Mucosa of gallbladder (tissue), 1 donor: ENCODE results near the gene CNGA4. TPM values are rescaled to one million over a fixed set of nuclear protein-coding genes. Genes with fewer than 3 reads are reported as not detected.
"Not testable (repeated sequence)": the region's sequence is repeated elsewhere in the genome, so short reads cannot be mapped to it uniquely, and the experiment has no call there.

ENCODE experiments used
- DNase-seq: peaks from one replicate; pipeline ENCODE4 v3.0.0-alpha.2; 2020; ENCODE audit warnings: low spot score
- total RNA-seq: library from RNA; stranded (reverse); gene quantifications from one replicate; pipeline ENCODE4 v1.2.1, GENCODE V29; 2021
- donor health status: DM: no; HTN: no; CAD: no.

Gene CNGA4
- total RNA-seq, 1 donor from 2014 or later, result 0.26 TPM

DNA sequence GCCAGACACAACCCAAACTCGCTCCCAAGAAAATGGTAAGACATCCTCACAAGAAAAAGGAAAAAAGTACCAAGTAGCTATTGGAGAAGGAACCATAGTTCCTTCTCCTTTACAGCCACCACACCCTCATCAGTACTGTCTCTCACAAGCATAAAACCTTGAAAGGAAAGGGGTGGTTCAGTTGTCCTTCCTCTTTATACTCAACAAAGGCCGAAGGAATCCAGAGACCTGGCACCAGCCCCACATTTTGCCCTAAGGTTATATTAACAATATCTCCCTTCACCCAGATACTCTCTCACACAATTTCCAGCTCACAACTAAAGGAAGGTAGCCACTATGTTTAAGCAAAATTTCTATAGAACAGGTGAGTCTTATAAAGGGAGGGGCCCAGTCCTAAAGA lies 13.0 kb upstream of the CNGA4 start:
- no peak for DNase-seq

DNA sequence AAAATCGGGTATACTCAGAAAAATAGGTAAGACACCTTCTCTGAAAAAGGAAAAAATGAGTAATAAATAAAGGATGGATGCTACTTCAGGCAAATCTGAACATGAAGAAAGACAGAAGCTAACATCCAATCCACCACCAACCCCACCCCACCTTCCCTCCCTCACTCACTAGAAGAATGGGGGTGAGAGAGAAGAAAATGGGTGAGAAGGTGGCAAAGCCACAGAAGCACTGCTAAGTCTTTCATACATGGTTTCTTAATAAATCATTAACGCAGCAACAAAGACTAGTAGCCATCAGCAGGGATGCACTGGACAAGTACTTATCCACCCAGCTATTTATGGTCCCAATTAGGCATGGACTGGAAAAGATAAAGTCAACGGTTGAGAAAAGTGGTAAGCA lies 10.4 kb upstream of the CNGA4 start:
- DNase-seq, result no peak

DNA sequence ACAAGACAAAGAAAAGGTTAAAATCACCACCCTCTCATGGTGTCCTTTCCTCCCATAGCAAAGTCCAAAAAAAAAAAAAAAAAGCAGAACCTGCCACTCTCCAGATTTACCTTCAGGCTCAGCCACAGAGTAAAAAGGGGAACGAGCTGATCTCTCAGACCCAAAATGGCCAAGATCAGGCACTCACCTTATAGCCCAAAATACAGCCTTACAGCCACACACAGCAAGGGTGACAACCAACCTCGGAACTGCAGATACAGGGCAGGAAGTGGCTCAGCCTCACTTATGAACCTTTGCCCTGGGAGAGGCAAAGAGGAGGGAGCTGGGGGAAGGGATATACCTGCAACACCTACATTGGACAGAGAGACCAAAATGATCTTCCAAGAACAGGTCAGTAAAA lies 9.0 kb upstream of the CNGA4 start:
- peak; percentile 34 for DNase-seq

DNA sequence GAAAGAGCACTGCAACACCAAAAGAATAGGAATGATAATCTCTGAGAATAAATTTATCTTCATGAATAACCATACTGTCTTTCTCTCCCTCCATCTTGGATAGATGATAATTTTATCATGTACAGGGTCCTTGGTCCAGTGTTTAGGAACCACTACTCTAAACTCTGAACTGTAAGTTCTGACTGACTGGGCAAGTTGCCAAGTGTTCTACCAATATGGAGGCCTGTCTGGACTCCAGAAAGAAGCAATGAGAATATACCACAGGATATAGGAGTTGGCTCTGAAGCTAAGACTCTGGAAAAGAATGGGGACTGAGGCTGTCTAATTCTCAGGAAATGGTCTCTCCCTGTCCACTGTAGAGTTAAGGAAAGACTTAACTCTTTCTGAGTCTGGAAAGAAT lies 6.0 kb upstream of the CNGA4 start:
- no peak for DNase-seq

DNA sequence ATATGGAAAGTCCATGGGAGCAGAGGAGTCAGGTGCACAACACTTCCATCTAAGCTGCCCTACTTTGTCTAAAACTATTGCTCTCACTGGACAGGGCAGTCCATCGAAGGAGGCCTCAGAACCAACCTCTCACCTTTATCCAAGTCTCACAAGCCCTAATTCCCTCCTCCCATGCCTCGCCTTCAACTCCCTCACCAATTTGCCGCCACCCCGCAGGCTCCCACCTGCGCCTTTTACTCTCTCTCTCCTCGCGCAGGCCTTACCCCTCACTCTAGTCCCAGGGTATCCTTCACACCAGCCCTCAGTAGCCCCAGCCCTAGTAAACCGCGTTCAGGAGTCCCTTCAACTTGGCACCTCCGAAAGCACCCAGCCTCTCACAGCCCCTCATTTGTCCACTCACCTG lies 4.9 kb upstream of the CNGA4 start:
- DNase-seq, result no peak

DNA sequence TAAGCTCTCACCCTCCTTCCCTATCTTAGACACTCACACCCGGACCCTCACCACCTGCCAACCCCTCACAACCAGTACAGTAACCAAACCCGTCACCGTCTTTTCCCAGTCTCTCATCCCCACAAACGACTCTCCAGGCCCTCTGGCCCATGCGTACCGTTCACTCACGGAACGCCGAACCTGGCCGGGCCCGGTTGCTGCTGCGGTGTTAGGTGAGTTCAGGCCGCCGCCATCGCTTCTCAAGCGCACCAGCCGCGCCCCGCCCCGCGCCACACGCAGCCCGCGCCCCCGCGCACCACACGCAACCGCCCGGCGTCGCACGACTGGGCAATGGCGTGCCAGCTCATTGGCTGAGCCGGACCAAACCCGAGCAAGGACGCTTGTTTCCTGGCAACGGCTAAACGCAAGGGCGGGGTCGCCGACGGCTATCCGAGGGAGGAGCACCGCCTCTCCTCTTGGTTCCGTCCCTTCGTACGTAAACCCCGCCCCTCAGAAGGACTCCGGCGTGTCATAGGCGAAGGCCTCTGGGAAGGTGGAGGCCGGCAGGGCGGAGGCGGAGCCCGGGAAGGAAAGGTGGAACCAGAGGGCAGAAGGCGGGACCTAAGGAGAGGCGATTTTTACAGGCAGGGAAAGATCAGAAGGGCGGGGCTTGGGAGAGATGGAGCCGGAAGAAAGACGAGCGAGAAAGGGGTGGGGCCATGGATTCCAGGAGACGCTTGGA lies 4.3 kb upstream of the CNGA4 start, which contains the start of gene FHIP1B:
Gene FHIP1B, minus strand, starts transcription at position 250 of the 721 bp plus-strand sequence. CDS start 10,120 bp downstream, outside the sequence.
- peak; percentile 100 for DNase-seq

DNA sequence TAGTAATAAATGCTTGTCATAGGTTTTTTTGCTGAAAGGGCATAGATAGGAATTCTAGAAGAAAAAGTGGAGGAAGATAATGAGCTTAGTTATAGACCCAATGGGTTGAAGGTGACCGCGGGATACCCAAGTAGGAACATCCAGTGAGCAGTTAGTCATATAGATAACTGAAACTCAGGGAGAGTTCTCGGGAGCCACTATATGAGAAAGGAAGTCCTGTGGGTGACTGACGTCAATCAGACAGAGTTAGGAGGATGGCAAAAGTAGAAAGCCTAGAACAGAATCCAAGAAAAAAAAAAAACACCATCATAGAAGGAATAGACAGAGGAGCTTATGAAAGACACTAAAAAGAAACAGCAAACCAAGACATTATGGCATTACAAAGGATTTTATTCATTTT lies 1.6 kb upstream of the CNGA4 start:
- DNase-seq, result no peak

DNA sequence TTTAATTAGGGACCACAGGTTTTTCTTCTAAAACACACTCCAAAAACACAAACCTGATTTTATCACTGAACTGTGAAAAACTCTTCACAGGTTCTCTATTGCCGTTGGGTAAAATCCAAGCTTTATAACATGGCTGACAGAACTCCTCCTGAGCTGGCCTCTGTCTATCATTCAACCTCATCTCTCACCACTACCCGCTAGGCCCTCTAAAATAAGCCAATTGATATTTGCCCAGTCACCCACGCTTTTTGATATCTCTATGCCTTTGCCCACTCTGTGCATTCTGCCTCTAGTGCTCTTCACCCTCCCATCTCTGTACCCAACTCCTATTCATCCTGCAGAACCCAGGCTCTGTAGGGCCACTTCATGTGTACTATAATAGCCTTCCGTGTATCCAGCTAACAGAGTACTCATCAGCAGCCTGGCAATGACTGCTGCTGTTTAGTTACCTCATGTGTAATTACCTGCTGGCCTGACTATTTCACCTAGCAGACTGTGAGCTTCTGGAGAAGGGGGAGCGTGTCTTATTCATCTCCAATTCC lies 1.1 kb upstream of the CNGA4 start:
- DNase-seq, result no peak

DNA sequence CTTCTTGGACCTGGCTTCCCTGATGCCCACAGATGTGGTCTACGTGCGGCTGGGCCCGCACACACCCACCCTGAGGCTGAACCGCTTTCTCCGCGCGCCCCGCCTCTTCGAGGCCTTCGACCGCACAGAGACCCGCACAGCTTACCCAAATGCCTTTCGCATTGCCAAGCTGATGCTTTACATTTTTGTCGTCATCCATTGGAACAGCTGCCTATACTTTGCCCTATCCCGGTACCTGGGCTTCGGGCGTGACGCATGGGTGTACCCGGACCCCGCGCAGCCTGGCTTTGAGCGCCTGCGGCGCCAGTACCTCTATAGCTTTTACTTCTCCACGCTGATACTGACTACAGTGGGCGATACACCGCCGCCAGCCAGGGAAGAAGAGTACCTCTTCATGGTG lies 1.2 kb downstream of the CNGA4 start:
- DNase-seq, result no peak

DNA sequence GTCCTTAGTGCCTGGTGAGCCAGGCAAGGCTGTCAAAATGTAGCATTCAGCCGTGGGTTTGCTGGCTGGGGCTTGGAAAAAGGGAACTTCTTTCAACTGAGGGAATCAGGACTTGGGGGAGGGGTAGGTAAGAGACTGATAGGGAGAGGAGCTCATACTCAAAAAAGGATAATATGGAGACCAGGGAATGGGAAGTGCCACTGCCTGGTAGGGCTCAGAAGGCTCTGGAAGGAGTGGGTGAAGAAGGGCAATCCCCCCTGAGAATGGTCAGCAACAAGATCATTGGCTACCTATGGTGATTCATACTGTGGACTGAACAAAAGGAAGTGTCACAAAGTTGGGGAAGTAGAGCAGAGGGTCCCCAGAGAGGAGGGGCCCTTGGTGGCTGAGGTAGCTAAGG lies 1.9 kb downstream of the CNGA4 start:
- no peak for DNase-seq

DNA sequence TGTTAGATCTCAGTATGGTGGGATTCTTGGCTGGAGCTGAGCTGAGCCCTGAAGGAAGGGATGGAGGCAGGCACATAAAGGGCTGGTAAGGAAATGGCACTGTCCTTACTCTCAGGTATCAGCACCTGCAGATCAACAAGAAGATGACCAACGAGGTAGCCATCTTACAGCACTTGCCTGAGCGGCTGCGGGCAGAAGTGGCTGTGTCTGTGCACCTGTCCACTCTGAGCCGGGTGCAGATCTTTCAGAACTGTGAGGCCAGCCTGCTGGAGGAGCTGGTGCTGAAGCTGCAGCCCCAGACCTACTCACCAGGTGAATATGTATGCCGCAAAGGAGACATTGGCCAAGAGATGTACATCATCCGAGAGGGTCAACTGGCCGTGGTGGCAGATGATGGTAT lies 2.4 kb downstream of the CNGA4 start:
- DNase-seq, result no peak

DNA sequence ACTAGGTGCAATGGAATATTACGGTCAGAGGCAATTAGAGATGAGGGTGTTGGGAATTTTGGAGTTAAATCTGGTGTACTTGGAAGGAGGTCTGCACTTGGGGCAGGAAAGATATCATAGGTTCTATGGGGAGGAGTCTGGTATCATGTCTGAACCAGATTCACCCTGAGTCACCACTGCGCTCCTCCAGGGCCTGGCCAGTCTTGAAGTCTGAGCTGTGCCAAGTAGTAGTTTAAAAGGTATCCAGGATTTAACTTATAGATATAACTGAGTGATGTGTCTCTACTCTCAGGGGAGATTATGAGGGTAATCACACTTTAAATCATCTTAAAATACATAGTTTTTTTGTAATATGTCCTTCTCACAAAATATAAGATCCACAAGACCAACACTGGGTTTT lies 6.6 kb downstream of the CNGA4 start:
- no peak for DNase-seq

DNA sequence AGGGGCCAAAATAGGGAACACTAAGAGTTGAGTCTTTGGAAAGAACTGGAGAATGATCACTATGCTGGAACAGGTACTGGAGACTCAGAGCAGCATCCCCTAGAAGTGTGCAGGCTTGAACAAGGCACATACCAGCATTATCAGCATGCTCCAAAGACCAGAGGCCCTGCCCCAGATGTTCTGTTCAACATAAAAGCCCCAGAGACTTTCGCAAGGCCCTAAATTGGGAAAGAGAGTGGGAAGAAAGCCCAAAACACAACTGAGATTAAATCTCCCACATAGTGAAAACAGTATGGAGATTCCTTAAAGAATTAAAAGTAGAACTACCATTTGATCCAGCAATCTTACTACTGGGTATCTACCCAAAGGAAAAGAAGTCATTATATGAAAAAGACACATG lies 9.4 kb downstream of the CNGA4 start:
- DNase-seq, result no peak

DNA sequence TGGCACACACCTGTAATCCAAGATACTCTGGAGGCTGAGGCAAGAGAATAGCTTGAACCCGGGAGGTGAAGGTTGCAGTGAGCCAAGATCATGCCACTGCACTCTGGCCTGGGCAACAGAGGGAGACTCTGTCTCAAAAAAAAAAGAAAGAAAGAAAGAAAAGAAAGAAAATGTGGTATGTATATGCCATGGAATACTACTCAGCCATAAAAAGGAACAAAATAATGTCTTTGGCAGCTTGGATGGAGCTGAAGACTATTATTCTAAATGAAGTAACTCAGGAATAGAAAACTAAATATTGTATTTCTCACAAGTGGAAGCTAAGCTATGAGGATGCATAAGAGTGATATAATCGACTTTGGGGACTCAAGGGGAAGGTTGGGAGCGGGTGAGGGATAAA lies 10.0 kb downstream of the CNGA4 start:
- DNase-seq, result not testable (repeated sequence)

DNA sequence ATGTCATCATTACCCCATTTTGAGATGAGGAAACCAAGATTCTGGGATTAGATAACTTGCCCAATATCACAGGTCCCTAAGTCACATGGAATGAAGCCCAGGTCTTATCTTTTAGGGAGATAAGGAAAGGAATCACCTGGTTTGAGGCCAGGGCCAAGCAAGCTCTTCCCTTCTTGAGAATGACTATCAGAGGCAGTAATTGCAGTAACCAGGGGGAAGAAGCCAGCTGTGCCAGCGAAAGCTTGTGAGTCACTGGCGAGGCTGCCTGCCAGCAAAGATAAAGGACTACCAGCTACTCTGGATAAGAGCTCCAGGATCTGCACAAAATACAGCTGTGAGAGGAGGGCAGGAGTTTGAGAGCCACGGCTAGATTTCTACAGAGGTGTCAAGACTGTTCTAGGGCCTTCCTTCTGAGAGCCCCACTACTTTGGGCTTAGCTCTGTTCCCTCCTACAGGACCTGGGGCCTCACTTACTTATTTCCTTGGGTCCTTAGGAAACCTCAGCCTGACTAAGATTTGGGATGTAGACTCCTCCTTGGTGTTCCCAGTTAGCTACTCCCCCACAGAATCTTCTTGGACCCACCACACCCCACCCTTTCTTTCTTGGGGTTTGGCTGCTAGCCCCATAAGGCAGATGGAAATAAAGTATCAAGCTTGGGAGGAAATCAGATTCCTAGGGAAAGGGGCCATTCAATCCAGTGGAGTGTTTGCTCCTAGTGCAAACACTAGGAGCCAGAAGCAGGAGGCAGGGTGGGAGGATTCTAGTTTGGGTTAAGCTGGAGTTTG lies 11.1 kb downstream of the CNGA4 start:
- peak; percentile 86 for DNase-seq

DNA sequence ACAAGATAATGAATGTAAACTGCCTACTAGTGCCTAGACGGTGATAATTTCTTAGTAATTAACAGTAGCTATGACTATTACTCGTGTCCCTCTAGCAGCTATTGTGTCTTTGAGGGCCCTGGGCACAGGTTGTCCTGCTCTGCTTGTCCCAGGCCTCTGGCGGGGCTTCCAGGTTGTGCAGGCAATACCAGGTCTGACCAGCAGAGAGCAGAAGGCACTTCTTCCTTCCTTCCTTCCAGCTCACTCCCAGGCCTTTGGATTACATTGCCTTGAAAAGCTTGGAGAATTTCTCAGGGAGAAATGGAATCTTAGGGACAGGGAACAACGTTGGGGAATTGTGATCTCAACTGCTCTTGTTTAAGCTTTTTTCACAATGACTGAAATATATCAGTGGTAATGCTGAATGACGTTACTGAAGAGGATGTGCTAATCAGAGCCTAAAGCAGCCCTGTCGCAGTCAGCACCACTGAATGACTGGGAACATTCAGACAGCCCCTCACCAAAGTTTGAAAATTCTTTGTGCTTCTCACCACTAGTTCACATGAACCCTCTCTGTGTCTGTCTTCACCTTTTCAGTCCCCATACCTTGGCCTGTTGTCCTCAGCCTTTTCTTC lies 12.3 kb downstream of the CNGA4 start:
- peak; percentile 68 for DNase-seq

DNA sequence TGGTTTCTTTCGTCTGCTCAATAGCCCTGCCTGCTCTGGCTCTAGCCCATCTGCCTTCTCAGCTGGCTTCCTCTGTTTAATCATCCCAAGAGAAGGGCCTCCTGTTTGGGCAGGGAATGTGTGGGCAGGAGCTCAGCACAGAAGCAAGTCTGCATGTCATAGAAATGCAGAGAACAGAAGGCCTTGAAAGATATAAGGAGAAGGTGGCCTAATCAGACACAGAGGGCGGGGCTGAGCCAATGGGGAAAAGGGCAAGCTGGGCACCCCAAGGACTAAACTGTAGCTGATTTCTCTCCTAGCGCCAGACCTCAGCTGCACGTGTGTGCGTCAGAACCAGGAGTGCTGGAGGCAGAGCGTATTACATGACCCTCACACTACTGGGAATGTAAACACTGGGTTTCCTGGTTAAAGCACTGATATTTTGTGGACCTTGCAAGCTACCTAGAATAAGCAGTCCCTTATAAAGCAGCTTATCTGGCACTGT lies 13.1 kb downstream of the CNGA4 start:
- DNase-seq, result peak; percentile 27

DNA sequence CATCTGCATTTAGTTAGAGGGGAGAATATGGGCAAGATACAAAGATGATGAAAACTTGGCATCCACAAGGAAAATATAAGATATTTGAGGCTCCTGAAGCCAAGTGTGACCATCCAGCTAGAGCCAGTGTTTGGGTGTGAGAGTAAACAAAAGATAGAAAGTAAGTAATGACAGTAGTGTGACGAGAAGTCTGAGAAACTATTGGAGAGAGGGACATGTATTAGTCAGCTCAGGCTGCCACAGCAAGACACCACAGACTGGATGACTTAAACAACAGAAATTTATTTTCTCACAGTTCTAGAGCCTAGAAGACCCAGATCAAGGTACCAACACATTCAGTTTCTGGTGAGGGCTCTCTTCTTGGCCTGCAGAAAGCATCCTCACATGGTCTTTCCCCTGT lies 14.3 kb downstream of the CNGA4 start:
- no peak for DNase-seq

DNA sequence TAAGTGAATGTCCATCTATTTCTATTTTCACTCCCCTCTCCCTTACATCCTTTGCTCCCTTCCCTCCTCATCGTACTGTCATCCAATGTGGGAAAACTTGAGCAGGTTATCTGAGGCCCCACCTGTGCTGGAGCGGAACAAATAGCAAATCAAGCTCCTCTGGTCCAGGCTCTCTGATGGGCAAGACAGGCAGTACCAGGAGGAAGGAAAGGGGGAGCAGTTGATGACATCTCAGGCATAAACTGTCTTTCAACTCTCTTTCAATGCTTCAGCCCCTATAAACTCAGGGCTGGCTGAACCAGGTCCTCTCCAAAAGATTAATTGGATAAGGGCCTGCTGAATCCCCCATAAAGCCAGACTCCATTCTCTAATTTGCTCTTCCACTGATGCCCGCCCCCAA lies 19.3 kb downstream of the CNGA4 start:
- DNase-seq, result no peak

DNA sequence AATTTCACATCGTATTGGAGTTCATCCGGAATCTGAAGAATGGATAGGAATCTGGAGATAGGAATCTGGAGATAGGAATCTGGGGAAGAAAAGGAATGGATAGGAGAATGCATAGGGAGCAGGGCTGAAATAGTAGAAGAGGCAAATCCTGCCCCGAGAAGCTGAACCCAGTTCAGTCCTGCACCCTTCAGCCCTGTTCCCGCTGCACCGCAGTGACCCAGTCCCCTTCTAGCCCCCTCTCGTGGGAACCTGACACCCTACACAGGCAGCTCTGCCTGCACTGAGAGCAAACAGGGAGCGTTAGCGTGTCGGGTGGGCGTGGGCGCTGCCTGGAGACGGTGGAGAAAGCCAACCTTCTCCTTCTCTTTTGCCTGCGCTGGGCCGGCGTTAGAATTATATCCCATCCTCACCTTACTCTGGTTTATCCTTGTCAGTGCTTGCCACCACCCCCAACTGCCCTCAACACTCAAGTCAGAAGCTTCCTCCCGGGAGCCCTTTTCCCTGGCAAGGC lies 19.7 kb downstream of the CNGA4 start:
- DNase-seq, result no peak

DNA sequence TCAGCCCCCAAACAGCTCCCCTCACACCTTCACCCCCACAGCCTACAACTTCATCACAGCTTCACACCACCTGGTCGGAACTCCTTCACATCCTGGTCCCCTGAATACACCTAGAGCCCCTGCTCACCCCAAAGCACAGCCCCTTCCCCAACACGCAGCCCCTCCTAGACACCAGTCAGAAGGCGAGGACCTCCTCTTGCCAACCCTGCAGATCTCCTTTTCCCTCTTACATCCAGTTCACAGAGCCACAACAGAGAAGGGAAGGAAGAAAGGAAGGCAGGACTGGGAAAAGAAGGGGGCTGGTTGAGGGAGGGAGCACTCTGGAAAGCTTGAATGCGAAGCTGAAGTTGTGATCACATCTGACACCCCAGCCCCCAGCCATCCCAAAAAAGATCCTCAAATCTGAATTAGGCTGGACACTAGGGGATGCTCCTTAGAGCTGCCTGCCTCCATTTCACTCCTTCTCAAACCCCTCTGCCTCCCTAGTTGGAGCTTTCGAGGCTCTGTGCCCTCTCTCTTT lies 21.4 kb downstream of the CNGA4 start:
- DNase-seq, result no peak

DNA sequence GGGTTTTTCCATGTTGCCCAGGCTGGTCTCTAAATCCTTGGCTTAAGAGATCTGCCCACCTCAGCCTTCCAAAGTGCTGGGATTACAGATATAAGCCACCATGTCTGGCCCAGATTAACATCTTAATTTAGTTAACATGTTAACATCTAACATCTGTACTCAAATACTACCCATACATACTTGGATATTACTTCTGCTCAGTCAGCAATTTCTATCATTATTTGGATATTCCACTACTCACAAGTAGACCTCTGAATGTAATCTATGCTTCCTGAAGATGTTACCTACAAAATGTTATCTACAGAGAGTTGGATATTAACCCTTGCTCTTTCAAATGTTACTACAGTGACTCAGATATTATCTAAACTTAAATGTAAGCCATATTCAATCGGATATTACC lies 24.8 kb downstream of the CNGA4 start:
- no peak for DNase-seq
